Activated T-cell treated with anti-CD3 and anti-CD28 coated beads, Interleukin-2, amount 50 U/mL, for 48 hours (primary cell): ENCODE measurements around the gene SOCS4.
"Not testable (repeated sequence)": the region's sequence is repeated elsewhere in the genome, so short reads cannot be mapped to it uniquely, and the experiment has no call there.

Experiments
- DNase-seq, 2 experiments: peaks; one replicate each; pipeline ENCODE4 v3.0.0-alpha.2; 2020

Gene SOCS4

DNA sequence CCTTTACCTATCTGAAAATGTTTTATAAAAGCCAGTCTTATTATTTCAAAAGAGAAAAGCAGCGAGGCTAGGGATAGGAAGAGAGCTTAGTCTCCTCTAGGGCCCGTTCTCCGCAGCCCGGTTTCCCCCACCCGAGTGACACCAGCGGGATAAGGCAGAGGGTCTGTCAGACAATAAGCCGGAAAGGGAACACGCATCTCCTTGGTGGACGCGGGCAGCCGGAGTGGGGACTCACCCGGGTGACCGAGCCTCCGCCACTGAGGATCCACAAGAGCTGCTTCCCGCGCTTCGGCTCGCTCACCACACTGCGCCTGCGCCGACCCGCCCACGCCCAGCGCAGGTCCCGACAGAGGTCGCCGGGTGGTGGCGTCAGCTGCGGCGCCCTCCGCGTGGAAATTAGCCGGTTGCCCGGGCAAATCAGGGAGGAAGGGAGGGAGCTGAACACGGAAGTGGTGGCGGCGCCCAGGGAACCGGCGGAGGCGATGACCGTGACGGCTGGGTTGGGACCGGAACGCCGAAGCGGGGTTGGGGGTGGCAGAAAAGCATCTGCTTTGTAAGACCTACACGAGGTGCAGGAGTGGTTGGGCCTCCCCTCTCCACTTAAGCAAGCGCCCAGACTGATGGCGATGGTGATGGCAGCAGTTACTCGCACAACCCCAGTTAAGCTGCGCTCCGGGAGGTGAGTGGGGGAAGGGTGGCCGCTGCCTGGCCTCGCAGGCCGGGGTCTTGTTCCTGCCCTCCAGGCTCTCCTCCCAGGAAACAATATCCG is at the start of gene SOCS4, which contains the start of gene WDHD1:
Gene SOCS4, plus strand, starts transcription at position 444 of the 769 bp plus-strand sequence. CDS start 15,806 bp downstream, outside the sequence.
Gene WDHD1, minus strand, starts transcription at position 307 of the 769 bp plus-strand sequence. CDS start 312 bp downstream, outside the sequence.
- peak; percentile 98 to 99 for DNase-seq

DNA sequence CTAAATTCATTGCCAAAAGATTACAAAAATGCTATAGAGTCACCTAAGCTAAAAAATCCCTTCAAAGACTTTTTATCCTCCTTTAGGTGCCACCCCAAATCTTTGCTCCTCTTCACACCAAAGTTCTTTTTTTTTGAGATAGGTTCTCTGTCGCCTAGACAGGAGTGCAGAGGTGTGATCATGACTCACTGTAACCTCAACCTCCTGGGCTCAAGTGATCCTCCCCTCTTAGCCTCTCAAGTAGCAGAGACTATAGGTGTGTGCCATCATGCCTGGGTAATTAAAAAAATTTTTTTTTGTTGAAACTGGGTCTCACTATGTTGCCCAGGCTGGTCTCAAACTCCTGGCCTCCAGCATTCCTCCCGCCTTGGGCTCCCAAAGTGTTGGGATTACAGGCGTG is 48.0 kb upstream of the SOCS4 start:
- DNase-seq: no peak

GRCh38 chr14:54981698-54982097 is 45.3 kb upstream of the SOCS4 start:
- DNase-seq: no peak

- DNase-seq: no peak
Measured at GRCh38 chr14:54985156-54985555, 41.9 kb upstream of the SOCS4 start.

- DNase-seq: no peak
Measured at GRCh38 chr14:55000381-55000780, 26.7 kb upstream of the SOCS4 start.

- no peak for DNase-seq
Measured at GRCh38 chr14:55005071-55005470, 22.0 kb upstream of the SOCS4 start.

DNA sequence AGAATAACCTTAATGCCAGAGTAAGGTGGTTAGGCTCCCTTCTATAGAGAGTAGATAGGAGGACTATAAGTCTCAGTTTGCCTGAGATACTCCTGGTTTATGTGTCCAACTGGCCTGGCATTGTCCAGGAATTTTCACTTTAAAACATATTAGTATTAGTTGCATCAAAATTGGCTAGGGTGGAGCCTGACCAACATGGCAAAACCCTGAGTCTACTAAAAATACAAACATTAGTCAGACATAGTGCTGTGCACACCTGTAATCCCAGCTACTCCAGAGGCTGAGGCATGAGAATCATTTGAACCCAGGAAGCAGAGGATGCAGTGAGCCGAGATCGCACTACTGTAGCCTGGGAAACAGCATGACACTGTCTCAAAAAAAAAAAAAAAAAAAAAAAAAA is 12.0 kb upstream of the SOCS4 start:
- no peak for DNase-seq

DNA sequence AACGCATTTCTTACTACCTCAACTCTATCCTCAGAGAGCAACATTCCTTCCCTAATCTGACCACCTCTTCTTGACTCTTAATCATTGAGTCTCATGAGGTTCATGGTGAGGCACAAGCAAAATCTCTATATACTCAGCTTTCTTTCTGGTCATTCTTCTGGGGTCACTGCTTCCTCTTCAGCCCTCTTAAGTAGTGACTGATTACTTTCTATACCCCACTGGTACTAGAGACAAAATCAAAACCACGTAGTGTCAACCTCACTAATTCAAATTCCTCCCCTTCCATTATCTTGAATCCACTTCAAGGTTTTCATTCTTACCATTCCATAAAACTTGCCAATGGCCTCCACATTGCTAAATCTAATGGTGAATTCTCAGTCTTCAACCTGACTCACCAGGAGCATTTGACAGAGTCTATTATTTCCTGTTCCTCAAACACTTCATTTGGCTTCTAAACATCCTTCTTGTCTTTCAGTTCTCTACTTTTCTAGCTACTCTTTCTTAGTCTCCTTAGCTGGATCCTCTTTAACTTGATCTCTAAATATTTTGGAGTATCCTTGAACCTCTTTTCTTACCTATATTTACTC is 7.0 kb upstream of the SOCS4 start:
- DNase-seq: no peak

GRCh38 chr14:55024365-55024764 is 2.7 kb upstream of the SOCS4 start:
- not testable (repeated sequence) for DNase-seq

DNA sequence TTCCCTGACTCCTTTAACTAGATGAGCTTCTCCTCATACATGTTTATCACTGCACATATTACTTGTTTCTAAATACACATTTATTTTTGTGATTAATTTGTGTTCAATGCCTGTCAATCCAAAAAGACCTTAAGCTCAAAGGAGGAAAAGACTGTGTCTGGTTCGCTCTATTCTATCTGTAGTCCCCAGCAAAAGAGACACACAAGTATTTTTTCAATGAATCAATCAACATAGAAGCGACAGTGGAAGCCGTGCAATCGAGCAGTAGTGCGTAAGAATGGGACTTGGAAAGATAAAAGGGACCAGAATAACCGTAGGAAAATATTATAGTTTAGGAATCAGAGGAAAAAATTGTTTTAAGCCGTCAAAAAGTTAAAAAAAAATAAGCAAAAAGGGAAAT is 1.1 kb upstream of the SOCS4 start:
- DNase-seq: no peak

GRCh38 chr14:55026441-55026792 is 619 bp upstream of the SOCS4 start:
- DNase-seq: no peak

GRCh38 chr14:55028066-55028465 is 1.0 kb downstream of the SOCS4 start:
- no peak for DNase-seq

- DNase-seq: no peak
Measured at GRCh38 chr14:55028476-55028875, 1.4 kb downstream of the SOCS4 start.

- no peak for DNase-seq
Measured at GRCh38 chr14:55031190-55031589, 4.2 kb downstream of the SOCS4 start.

DNA sequence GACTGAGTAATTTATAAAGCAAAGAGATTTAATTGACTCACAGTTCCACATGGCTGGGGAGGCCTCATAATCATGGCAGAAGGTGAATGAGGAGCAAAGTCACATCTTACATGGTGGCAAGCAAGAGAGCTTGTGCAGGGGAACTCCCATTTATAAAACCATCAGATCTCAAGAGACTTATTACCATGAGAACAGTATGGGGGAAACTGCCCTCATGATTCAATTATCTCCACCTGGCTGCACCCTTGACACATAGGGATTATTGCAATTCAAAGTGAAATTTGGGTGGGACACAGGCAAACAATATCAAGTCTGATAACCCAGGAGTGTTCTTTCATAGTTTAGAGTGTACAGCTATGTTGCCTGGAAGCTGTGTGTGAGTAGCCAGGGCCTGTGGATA is 11.0 kb downstream of the SOCS4 start:
- DNase-seq: not testable (repeated sequence)

DNA sequence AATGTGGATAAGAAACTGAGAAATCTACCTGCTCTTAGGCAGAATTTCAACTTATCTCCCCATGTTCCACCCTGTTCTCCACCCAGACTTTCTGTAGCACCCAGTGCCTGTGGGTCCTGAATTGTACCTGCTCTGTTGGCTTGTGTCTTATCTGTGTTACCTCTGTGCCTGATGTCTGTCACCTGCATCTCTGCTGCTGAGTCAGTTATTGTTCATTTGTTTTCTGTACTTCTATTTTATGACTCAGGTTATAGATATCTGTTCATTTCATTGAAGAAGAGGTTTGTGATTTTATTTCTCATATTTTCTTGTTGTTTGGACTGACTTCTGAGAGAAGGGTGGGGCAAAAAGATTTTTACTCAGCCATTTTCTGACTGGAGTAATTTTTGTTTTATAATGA is 11.7 kb downstream of the SOCS4 start:
- no peak for DNase-seq

DNA sequence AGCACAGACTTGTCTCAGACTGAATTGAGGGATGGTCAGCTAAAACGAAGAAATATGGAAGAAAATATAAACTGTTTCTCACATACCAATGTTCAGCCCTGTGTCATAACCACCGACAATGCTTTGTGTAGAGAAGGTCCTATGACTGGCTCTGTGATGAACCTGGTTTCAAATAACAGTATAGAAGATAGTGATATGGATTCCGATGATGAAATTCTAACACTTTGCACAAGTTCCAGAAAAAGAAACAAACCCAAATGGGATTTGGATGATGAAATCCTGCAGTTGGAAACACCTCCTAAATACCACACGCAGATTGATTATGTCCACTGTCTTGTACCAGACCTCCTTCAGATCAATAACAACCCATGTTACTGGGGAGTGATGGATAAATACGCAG is 16.5 kb downstream of the SOCS4 start:
- no peak for DNase-seq

DNA sequence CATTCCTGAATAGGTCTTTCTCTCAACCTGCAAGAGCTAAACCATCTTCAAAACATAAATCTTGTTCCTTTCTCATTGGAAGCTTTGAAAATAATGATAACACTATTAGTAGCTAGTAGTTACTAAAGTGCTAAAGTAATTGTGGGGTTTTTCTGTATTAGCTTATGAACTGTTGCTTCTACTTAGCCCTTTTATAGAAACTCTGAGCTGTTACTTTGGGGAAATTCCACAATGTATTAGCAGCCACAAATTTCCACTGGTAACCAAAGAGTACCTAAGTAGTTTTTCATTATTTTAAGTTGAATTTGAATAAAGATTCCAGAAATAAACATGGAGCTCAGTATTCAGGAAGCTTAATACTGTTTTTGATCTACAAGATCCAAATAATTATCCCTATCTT is 18.1 kb downstream of the SOCS4 start:
- DNase-seq: no peak

- DNase-seq: no peak
Measured at GRCh38 chr14:55047301-55048053, 20.4 kb downstream of the SOCS4 start.

DNA sequence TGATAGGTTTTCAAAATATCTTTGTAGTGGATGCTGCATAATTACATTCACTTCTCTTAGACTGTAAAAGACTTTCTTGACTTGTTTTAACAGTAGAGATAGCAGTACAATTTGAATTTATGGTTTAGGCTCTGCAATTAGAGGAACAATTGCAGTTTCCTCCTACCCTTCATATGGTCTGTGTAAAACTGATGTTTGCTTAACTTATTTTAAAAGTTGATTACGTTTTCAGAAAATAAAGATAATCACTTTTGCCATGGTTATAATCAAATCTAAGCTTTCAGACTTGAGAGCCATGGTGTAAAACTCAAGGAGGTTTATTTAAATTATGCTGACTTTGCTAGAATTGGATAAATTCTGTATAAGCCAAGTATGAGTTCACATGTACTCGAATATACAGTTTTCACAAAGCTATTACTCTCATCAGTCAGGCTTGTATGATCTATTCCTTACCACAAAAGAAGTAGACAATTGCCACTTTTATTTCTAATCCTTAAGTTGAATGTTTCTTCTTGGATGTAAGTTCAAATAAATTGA is 21.9 kb downstream of the SOCS4 start:
- no peak for DNase-seq

DNA sequence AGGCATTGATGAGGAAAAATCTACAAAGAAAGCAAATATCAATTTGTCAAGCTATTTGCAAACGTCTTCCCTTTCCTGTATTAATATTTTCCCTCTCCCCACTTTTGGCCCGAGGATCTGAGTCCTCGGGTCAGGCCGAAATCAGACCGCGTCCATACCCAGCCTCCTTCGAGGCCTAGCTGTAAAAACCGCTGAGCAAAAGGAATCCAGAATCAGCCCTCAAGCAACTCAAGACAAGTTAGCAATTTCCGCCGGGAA is 24.1 kb downstream of the SOCS4 start:
- no peak for DNase-seq

DNA sequence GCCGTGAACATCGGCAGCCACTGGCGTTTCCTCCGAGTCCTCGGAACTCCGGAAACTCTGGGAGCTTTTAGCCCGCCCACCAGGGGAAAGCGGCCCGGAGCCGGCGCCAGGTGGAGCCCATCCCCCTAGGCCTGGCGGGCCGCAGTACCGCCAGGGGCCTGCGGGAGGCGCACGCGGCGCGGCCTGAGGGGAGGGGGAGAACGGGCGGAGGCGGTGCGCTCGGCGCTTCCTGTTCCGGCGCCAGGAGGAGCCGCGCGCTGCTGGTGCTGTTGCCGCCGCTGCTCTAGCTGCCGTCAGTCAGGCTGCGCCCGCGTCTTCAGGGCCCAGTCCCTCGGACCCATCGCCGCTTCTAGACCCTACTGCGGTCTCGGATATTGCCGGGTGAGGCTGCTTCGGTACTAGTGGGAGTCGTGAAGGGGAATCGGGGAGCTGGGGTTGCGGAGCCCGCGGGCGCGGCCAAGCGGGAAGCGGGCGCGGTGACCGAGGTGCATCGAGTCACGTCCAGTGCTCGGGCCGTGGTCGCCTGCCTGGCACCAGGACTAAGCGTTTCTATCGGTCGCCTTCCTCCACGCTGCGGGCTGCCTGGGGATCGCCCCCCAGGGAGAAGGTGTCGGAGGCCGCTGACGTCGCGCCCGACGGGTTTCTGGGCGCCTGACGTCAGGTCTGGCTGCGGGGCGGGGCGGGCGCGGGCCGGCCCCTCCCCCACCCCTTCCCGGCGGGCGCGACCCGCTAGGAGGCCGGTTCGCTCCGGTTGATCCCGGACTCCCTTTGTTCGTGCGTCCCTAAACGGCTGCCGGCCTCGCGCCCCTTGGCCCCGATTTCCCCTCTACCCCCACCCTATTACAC is 24.6 kb downstream of the SOCS4 start, which contains the start of gene MAPK1IP1L:
Gene MAPK1IP1L, plus strand, starts transcription at position 225 of the 846 bp plus-strand sequence. CDS start 10,037 bp downstream, outside the sequence.
- peak; percentile 94 to 95 for DNase-seq
